NCI-H2081 (cell line): ENCODE results near the gene NTMT2.
"Not testable (repeated sequence)": the region's sequence is repeated elsewhere in the genome, so short reads cannot be mapped to it uniquely, and the experiment has no call there.

Source experiments
- DNase-seq, 2 experiments: peaks; one replicate each; lab custom pipeline; 2025; lab: John Stamatoyannopoulos, UW

The NTMT2 gene

DNA sequence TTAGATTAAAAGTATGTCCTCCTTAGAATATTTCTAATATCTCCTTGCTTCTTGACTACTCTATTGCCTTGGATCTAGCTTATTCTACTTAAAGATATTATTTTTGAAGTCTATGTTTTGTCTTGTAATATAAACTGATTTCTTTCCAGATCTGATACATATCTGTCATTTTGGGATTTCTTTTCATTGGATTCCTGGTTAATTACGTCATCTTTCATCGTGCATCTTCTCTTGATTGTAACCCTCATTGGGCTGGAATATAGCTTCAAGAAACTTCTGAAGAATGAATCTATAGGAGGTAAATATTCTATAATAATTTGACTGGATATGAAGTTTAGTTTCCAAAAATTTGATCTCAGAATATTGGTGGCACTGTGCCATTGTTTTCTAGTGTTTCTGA is 12.1 kb downstream of the NTMT2 start:
- no peak for DNase-seq

GRCh38 chr1:170162459-170163246 is 16.9 kb downstream of the NTMT2 start:
- no peak for DNase-seq

GRCh38 chr1:170164103-170164763 is 18.5 kb downstream of the NTMT2 start:
- no peak for DNase-seq

DNA sequence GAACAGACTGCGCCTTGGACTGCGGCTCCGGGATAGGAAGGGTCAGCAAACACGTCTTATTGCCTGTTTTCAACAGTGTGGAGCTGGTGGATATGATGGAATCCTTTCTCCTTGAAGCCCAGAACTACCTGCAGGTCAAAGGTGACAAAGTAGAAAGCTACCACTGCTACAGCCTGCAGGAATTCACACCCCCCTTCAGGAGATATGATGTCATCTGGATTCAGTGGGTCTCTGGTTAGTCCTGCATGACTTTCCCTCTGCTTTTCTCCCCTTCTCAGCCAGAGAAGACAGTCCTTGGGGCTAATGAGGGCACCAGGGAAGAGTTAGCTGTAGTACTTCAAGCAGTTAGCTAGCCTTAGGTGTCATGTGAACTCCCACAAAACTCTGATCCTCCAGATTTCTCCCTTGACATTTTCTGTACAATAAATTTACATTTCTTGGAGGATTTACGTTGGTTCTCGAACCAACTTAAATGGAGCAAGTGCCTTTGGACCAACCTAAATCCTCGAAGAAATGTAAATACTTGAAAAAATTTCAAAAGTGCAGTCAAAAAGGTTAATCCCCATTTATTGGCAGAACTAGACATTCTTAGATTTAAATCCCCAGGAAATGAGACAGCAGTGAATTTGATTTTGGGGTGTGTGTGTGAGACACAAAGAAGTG is 20.9 kb downstream of the NTMT2 start:
- no peak for DNase-seq

DNA sequence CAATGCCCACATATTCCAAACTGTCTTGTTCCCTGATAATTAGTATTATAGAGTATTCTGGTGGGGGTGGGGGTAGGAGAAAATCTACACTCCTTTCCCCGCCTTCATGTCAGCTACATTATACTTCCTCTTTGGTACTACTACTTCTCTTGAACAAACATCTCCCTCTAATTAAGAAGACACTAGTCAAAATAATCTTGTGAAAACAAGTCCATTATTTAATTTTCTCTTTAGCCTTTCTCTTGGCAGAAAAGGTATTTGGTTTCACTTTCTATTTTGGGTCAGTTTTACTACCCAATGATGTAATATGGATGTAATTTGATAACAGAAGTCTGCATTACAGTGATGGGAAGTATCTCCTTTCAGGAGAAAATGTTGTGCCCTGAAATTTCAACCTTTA is 22.5 kb downstream of the NTMT2 start:
- DNase-seq = peak in 1 of 2 experiments; percentile 28

- not testable (repeated sequence) for DNase-seq
Measured at GRCh38 chr1:170170513-170170912, 24.8 kb downstream of the NTMT2 start.

- DNase-seq = no peak
Measured at GRCh38 chr1:170174395-170174794, 28.6 kb downstream of the NTMT2 start.

- DNase-seq = no peak
Measured at GRCh38 chr1:170175041-170175440, 29.3 kb downstream of the NTMT2 start.

DNA sequence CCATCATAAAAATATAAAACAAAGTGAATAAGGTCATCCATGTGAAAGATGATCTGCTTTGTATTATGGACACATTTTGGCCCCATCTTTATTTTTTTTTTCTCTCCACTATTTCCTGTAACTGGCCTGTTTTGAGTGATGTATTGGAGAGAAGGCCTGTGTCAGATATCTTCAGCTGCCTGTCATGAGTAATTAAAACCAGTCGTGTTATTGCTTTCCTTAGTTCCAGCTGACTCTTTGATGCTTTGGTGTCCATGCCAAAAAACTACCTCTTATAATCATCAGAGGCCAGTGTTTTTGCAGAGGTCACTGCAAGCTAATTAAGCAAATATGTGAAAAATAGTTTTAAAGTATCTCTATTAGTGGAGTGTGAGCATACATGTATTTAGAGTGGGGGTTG is 29.7 kb downstream of the NTMT2 start:
- DNase-seq = no peak

DNA sequence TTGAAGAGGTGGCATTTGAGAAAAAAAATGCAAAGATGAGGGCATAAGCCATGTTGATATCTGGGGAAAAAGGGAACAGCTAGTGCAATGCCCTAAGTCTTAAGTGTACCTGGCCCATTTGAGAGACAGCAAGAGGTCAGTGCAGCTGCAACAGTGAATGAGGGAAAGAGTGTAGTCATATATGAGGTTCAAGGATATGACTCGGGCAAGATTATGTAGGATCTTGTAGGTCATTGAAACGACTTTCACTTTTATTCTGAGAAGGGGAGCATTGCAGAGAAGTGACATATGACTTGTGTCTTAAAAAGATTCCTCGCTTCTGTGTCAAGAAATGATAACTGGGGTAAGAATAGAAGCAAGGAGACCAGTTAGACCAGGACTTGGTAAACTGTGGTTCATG is 31.0 kb downstream of the NTMT2 start:
- no peak for DNase-seq

GRCh38 chr1:170182442-170182841 is 36.7 kb downstream of the NTMT2 start:
- DNase-seq = no peak

GRCh38 chr1:170192546-170192945 is 46.8 kb downstream of the NTMT2 start:
- DNase-seq = no peak

- DNase-seq = no peak
Measured at GRCh38 chr1:170194451-170194850, 48.7 kb downstream of the NTMT2 start.

DNA sequence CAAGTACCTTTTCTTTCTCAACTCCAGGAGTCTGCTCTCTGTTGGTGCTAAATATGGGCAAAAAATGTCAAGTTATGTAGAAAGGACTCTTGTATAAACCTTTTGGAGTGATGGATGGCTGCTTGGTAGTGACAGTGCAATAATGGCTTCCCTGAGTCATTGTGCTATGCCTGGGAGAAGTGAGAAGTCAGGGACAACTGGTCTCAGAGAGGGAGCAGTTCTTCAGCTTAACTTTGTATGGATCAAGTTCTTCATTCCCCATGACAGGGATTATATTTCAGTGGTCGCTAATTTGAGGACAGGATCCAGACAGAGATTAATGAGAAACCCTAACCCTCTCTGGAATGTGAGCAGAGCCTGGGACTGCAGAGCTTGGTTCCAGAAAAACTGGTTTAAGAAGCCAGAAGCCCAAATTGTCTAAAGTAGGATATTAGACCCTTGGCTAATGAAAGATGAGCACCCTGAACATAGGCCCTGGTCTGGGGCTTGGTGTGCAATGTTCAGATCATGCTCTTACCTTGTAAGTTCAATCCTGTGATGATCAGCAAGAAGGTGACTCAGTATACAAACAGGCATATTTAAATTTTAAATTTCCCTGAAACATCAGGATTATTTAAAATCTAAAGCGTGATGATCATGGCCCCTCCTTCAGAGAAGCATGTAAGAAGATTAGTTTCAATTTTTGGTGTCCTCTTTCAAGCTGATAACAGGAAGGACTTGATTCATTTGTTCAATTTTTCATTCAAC is 50.9 kb downstream of the NTMT2 start:
- DNase-seq = no peak

DNA sequence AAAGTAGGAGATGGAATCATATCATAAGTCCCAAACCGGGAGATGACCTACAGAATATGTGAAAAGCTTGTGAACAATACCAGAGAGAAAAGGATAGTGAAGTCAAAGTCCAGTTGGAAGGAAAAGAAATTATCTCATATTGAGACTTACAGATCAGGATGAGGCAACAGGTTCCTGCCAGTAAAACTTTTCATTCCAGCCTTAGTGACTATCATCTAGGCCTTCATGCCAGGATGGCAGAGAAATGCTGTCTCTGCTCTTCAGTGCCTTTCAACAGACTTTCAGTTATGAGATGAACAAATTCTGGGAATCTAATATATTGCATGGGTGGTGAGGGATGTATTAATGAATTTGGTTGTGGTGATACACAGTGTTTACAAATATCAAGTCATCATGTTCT is 52.3 kb downstream of the NTMT2 start:
- DNase-seq = no peak

- no peak for DNase-seq
Measured at GRCh38 chr1:170198584-170198983, 52.8 kb downstream of the NTMT2 start.

- no peak for DNase-seq
Measured at GRCh38 chr1:170200161-170200560, 54.4 kb downstream of the NTMT2 start.

DNA sequence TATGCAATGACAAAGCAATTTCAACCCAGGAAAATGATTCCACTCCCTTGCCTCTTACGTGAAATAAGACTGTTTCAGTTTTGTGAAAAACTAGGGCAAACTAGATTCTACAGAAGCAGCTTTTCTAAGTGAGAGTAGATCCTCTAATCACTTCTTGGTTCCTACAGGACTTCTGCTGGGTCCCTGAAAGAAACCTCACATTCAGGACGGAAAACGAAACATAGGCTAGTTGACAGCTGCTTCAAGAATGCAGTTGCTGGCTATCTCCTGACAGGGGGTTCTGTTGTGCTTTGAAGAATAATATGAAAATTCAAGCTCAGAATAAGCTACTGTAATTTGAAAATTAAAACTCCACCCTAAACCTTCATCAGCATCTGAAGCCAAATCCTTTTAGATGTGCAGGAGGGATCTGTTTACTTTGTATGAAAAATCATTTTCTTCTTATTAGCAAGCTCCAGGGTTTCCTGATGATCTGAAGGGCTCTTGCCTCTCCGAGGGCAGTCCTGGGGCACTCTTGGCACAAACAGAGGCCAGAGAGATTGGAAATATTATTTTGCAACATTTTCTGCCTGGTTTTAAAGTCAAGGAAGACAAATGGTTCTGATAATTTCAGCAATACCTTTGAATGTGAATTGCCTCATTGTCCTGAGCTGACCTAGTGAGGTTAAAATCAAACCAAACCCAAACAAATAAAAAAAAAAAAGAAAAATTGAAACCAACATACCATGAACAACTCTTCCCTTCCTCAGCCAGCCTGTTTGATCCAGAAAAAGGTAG is 55.0 kb downstream of the NTMT2 start:
- DNase-seq = no peak

- no peak for DNase-seq
Measured at GRCh38 chr1:170203693-170204092, 57.9 kb downstream of the NTMT2 start.

DNA sequence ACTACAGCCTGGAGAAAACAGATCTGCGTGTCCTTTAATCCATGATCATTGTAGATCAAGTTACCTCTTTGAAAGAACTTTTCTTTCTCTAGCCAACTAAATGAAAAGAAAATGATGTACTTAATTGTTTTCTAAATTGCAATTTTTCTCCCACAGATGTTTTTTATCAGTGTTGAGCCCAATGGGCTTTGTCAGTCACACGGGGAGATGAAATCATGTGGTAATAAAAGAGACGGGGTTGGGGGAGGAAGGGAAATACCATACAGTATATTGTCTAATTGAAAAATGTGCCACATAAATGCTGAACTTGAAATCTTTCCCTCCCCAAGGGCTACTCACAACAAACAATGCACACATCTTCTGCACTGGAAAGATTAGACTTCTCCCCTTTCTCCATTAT is 58.4 kb downstream of the NTMT2 start:
- no peak for DNase-seq

- DNase-seq = no peak
Measured at GRCh38 chr1:170205301-170205700, 59.5 kb downstream of the NTMT2 start.

GRCh38 chr1:170209125-170209524 is 63.4 kb downstream of the NTMT2 start:
- no peak for DNase-seq
